C4-2B (cell line): ENCODE data around the gene ARFRP1.
"Not testable (repeated sequence)": the region's sequence is repeated elsewhere in the genome, so short reads cannot be mapped to it uniquely, and the experiment has no call there.

Source experiments
- H3K27ac ChIP-seq: fragments of 450-650 bp; 2 replicates; pipeline ENCODE4 v1.5.1; 2017
- CTCF ChIP-seq: fragments of 450-650 bp; conservative IDR thresholded peaks from 2 replicates; pipeline ENCODE4 v1.5.1; 2017; ENCODE audit warnings: mild to moderate bottlenecking
- ZFX ChIP-seq: fragments of 450-650 bp; IDR thresholded peaks from 2 replicates; pipeline ENCODE4 v1.6.1; 2017

The ARFRP1 gene

GRCh38 chr20:63653041-63653973 lies 54.5 kb downstream of the ARFRP1 start, which contains the start of gene STMN3:
Gene STMN3 (minus strand): TSS chr20:63653424. CDS start chr20:63653345, 79 bp downstream.
- TF ChIP-seq CTCF (no peak), ZFX (no peak)
- no peak within 1 kb of the TSS for H3K27ac ChIP-seq

GRCh38 chr20:63652192-63652980 lies 55.4 kb downstream of the ARFRP1 start:
- H3K27ac ChIP-seq = no peak overlapping the region

GRCh38 chr20:63651942-63652191 lies 55.9 kb downstream of the ARFRP1 start:
- TF ChIP-seq CTCF (no peak), ZFX (no peak)
- H3K27ac ChIP-seq = no peak overlapping the region

More at GRCh38 chr20:63652192-63652980, 55.4 kb downstream of the ARFRP1 start:
- TF ChIP-seq ZFX = no peak
- no peak for TF ChIP-seq CTCF

GRCh38 chr20:63650486-63650885 lies 57.3 kb downstream of the ARFRP1 start:
- not testable (repeated sequence) for H3K27ac ChIP-seq

GRCh38 chr20:63648895-63649589 lies 58.7 kb downstream of the ARFRP1 start:
- no peak for TF ChIP-seq CTCF
- no peak for TF ChIP-seq ZFX

More at GRCh38 chr20:63648895-63649589, 58.7 kb downstream of the ARFRP1 start:
- no peak overlapping the region for H3K27ac ChIP-seq
